Heart left ventricle (tissue), 16 donors: ENCODE results near the gene RGS10. TPM values are rescaled to one million over a fixed set of nuclear protein-coding genes. Genes with fewer than 3 reads are reported as not detected.

Source experiments
- ATAC-seq, 4 donors: fragments of 200-7000 bp; cut with Tn5 transposase; one replicate each; pipeline ENCODE4 v1.9.1; 2020 to 2022; ENCODE audit warnings: moderate library complexity in 4 of 4, mild to moderate bottlenecking in 3 of 4, moderate number of reproducible peaks in 1 of 4
- DNase-seq, 5 donors: peaks; one replicate each; pipeline ENCODE4 v3.0.0-alpha.2; 2020
- H3K27ac ChIP-seq, 12 donors: fragments of 200-600 bp; sonication (generic) in 4 of 12; one replicate each; pipeline versions ENCODE4 v1.5.0 to v1.8.0; 2016 to 2022; ENCODE audit warnings: mild to moderate bottlenecking in 2 of 12
- H3K27me3 ChIP-seq, 9 donors: fragments of 200-600 bp; sonication (generic) in 2 of 9; one replicate each; pipeline versions ENCODE4 v1.5.1 to v1.8.0; 2016 to 2022; ENCODE audit warnings: mild to moderate bottlenecking in 3 of 9
- H3K36me3 ChIP-seq, 9 donors: fragments of 200-600 bp; sonication (generic) in 2 of 9; one replicate each; pipeline versions ENCODE4 v1.5.0 to v1.8.0; 2018 to 2022; ENCODE audit warnings: mild to moderate bottlenecking in 2 of 9
- H3K4me1 ChIP-seq, 12 donors: fragments of 200-600 bp; sonication (generic) in 4 of 12; one replicate each; pipeline versions ENCODE4 v1.5.0 to v1.8.0; 2016 to 2022; ENCODE audit warnings: mild to moderate bottlenecking in 3 of 12
- H3K4me3 ChIP-seq, 12 donors: fragments of 200-600 bp; sonication (generic) in 4 of 12; one replicate each; pipeline versions ENCODE4 v1.5.0 to v1.8.0; 2017 to 2022; ENCODE audit warnings: mild to moderate bottlenecking in 9 of 12, moderate library complexity in 4 of 12
- H3K9me3 ChIP-seq, 12 donors: fragments of 200-600 bp; sonication (generic) in 4 of 12; one replicate each; pipeline versions ENCODE4 v1.5.0 to v1.8.0; 2016 to 2022; ENCODE audit warnings: mild to moderate bottlenecking in 1 of 12
- CTCF ChIP-seq, 12 donors: fragments of 200-600 bp; sonication (generic) in 4 of 12; IDR thresholded peaks; one replicate each; pipeline versions ENCODE4 v1.5.0 to v1.8.0; 2018 to 2022; ENCODE audit warnings: antibody characterized with exemption in 12 of 12, mild to moderate bottlenecking in 5 of 12
- POLR2A ChIP-seq, 2 donors: fragments of 450-650 bp; IDR thresholded peaks; one replicate each; pipeline ENCODE4 v1.6.1; 2017; ENCODE audit warnings: antibody characterized with exemption in 2 of 2, mild to moderate bottlenecking in 2 of 2, moderate library complexity in 2 of 2
- WGBS, 4 donors: extraction: QIAGEN DNeasy Blood & Tissue Kit in 2 of 4; methylation state at CpG; one replicate each; pipeline versions ENCODE4 v1.1.5 to v1.1.7; 2013 to 2018; 5-methylcytosine and 5-hydroxymethylcytosine counted together
- intact Hi-C, 10 donors: fragments of 100-400 bp; cut with DNase I; formaldehyde crosslinking; loops; one replicate each; pipeline versions ENCODE4 v1.11.1 to v1.14.2; 2022
- polyA plus RNA-seq, 2 donors: library from polyadenylated mRNA; stranded (reverse); fragments of 200-250 nt; gene quantifications; one replicate each; pipeline ENCODE4 v1.2.3, GENCODE V29; 2013
- total RNA-seq, 9 donors: library from RNA; depleted of rRNA in 2 of 9; stranded (reverse); fragments of >200 nt in 2 of 9; fragmentation: NEBNext Ultra II Directional in 3 of 9; extraction: Animal tissue kit (Norgen Biotek cat#: 25700) in 3 of 9; gene quantifications; one replicate each; pipeline versions ENCODE4 v1.1.0 to v1.2.4, GENCODE V29; 2016 to 2023
- donor health status: ischemic (EF 13 %, LVEDD 7.1; RV severe dilation, severe dysfunction).
- donor health status: healthy with polysubstance abuse.
- donor health status: DM: no; HTN: yes; CAD: no.
- donor health status: DM: no; HTN: no; CAD: no.
- donor health status: ischemic (EF 25% LVEDD 6.9; RV normal size, moderate dysfunction).
- donor health status: ischemic (EF 25% LVEDD 5.7; RV mildly dilated, moderate dysfunction).
- donor health status: healthy.
- donor health status: DM: yes; HTN: yes; CAD: no.
- donor health status: ischemic (EF 35%, LVEDD 5.7; RV mildly dilated, moderate dysfunction).
- donor health status: nonischemic (EF 11% LVEDD 7.7; RV severe dilation, severe dysfunction).
- donor health status: DM: yes; HTN: yes; CAD: no.
- donor health status: PGD.
- donor health status: ischemic (EF 29% LVEDD 5.4; RV normal size, mild dysfunction).
- donor health status: nonischemic (EF 23%, LVEDD 6.1; RV moderate dilation, normal function).

Gene RGS10
- total and polyA plus RNA-seq, 11 donors: 1.6 to 25.2 (median 4.7) TPM

- intact Hi-C loops: no loop called here
- DNase-seq (no peak), ATAC-seq (no peak)
- Histone ChIP-seq H3K4me1 (peaks cover 0 to 4% (median 0%) of the 10 kb centered on the region in 12 donors), H3K9me3 (no peaks in the 10 kb centered on the region), H3K36me3 (peaks cover 0 to 42% (median 0%) of the 10 kb centered on the region in 9 donors), H3K27me3 (no peaks in the 10 kb centered on the region), H3K27ac (peak overlapping the region in 1 of 12 donors; percentile 64), H3K4me3 (no peak overlapping the region)
- 68 to 78% (median 71%) methylated on average over 19 of the region's 19 CpGs for WGBS, 4 donors
- no peak for TF ChIP-seq CTCF (IDR thresholded peaks at IDR 0.05)
- no peak for TF ChIP-seq POLR2A (IDR thresholded peaks at IDR 0.05)
Observed at GRCh38 chr10:119502618-119503155, 39.8 kb downstream of the RGS10 start.

GRCh38 chr10:119502209-119502608 is 40.3 kb downstream of the RGS10 start:
- TF ChIP-seq CTCF (IDR thresholded peaks at IDR 0.05) (no peak), POLR2A (IDR thresholded peaks at IDR 0.05) (no peak)
- peak in 1 of 4 donors; percentile 23 for ATAC-seq
- 52 to 86% (median 69%) methylated on average over 12 of the region's 12 CpGs for WGBS, 4 donors

GRCh38 chr10:119501690-119502089 is 40.8 kb downstream of the RGS10 start:
- WGBS, 4 donors: 74 to 91% (median 87%) methylated on average over 2 of the region's 2 CpGs
- intact Hi-C loops: no loop called here
- no peaks in the 10 kb centered on the region for H3K9me3 ChIP-seq
- ATAC-seq: no peak
- H3K4me1 ChIP-seq: peaks cover 0 to 4% (median 0%) of the 10 kb centered on the region in 12 donors
- peaks cover 0 to 35% (median 0%) of the 10 kb centered on the region in 9 donors for H3K36me3 ChIP-seq
- no peak for DNase-seq
- TF ChIP-seq POLR2A (IDR thresholded peaks at IDR 0.05) (no peak), CTCF (IDR thresholded peaks at IDR 0.05) (no peak)
- H3K27me3 ChIP-seq: no peaks in the 10 kb centered on the region
- H3K4me3 ChIP-seq: no peak overlapping the region
- peak overlapping the region in 1 of 12 donors; percentile 64 for H3K27ac ChIP-seq

More at GRCh38 chr10:119502209-119502608, 40.3 kb downstream of the RGS10 start:
- Histone ChIP-seq H3K36me3 (peaks cover 0 to 38% (median 0%) of the 10 kb centered on the region in 9 donors), H3K4me3 (no peak overlapping the region), H3K4me1 (peaks cover 0 to 4% (median 0%) of the 10 kb centered on the region in 12 donors), H3K27ac (peak overlapping the region in 1 of 12 donors; percentile 64), H3K9me3 (no peaks in the 10 kb centered on the region), H3K27me3 (no peaks in the 10 kb centered on the region)
- DNase-seq: no peak
- intact Hi-C loops: no loop called here

GRCh38 chr10:119500821-119501220 is 41.7 kb downstream of the RGS10 start:
- no peaks in the 10 kb centered on the region for H3K9me3 ChIP-seq
- H3K4me1 ChIP-seq: peaks cover 0 to 4% (median 0%) of the 10 kb centered on the region in 12 donors
- 75 to 94% (median 84%) methylated on average over 3 to 6 of the region's 6 CpGs for WGBS, 4 donors
- ATAC-seq: no peak
- DNase-seq: no peak
- no peak overlapping the region for H3K27ac ChIP-seq
- H3K36me3 ChIP-seq: peaks cover 0 to 35% (median 0%) of the 10 kb centered on the region in 9 donors
- H3K27me3 ChIP-seq: no peaks in the 10 kb centered on the region
- no peak overlapping the region for H3K4me3 ChIP-seq
- intact Hi-C loops: no loop called here
- TF ChIP-seq POLR2A (IDR thresholded peaks at IDR 0.05) (no peak), CTCF (IDR thresholded peaks at IDR 0.05) (no peak)
